Activated B cell treated with CpG ODN at 0.5 μM for 24 hours (primary cell): ENCODE results near the gene TM9SF2. TPM values are rescaled to one million over a fixed set of nuclear protein-coding genes. Genes with fewer than 3 reads are reported as not detected.
A peak's percentile ranks its signal among the peaks of the same experiment; 100 is the strongest.

Experiments
- ATAC-seq: fragments of 200-7000 bp; cut with Tn5 transposase; one replicate; pipeline ENCODE4 v1.10.0; 2021; ENCODE audit warnings: low read depth, mild to moderate bottlenecking, moderate library complexity
- CTCF ChIA-PET: fragments of 350-600 bp; sonication (Branson Sonifier 250); formaldehyde crosslinking; loops from one replicate; lab custom pipeline; 2021; ENCODE audit warnings: antibody characterized with exemption; lab: Charles Lee
- POLR2A ChIA-PET: fragments of 350-600 bp; sonication (Branson Sonifier 250); formaldehyde crosslinking; loops from one replicate; lab custom pipeline; 2021; ENCODE audit warnings: antibody characterized with exemption; lab: Charles Lee
- DNase-seq: peaks from one replicate; pipeline ENCODE4 v3.0.0; 2022
- H3K27ac Mint-ChIP-seq: one replicate; pipeline ENCODE4 v1.8.0; 2020; ENCODE audit warnings: mixed read lengths
- H3K27me3 Mint-ChIP-seq: one replicate; pipeline ENCODE4 v1.8.0; 2021; ENCODE audit warnings: mixed read lengths
- H3K36me3 Mint-ChIP-seq: one replicate; pipeline ENCODE4 v1.8.0; 2021; ENCODE audit warnings: low read depth, mixed read lengths
- H3K4me1 Mint-ChIP-seq: one replicate; pipeline ENCODE4 v1.8.0; 2021; ENCODE audit warnings: mixed read lengths
- H3K4me3 Mint-ChIP-seq: one replicate; pipeline ENCODE4 v1.8.0; 2020; ENCODE audit warnings: mild to moderate bottlenecking, mixed read lengths
- H3K9me3 Mint-ChIP-seq: one replicate; pipeline ENCODE4 v1.8.0; 2020; ENCODE audit warnings: mixed read lengths
- intact Hi-C: fragments of 100-400 bp; cut with micrococcal nuclease; formaldehyde crosslinking; loops from one replicate; pipeline ENCODE4 v1.15.1; 2024
- total RNA-seq: library from RNA; stranded (reverse); gene quantifications from 2 replicates; pipeline ENCODE4 v1.2.3, GENCODE V29; 2022
- TF ChIP-seq, protein P1 (sequence below): fragments of 200-600 bp; IDR thresholded peaks from one replicate; pipeline ENCODE4 v1.8.0; 2022; ENCODE audit warnings: antibody characterized with exemption, mild to moderate bottlenecking

Gene TM9SF2
- total RNA-seq, 1 donor from 2014 or later, result 76.0 TPM

DNA sequence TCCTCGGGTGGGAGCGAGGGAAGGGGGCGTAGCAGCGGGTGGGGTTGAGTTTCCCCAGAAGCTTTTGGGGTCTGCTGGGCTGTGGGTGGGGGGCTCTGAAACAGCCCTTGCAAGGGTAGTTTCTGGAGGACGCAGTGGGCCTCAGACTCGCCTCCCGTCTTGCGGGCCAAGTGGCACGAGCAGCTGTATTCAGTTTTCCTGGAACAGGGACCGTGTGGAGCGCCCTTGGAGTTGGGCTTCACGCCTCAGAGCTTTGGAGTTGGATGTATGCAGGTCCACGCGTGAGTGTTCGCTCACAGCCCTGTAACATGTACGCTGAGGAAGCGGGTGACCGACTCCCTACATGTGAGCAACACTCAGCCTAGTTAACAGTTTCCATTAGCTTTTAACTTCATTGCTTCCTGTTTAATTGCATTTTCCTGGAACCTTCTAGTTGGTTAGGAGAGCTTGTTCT, 603 bp downstream of the TM9SF2 start:
- peak overlapping the region; percentile 97 for H3K4me3 Mint-ChIP-seq
- no peak for ATAC-seq
- peaks cover 84% of the 10 kb centered on the region for H3K4me1 Mint-ChIP-seq
- H3K27ac Mint-ChIP-seq, result peak overlapping the region; percentile 97
- ChIA-PET CTCF (interaction anchor here (1.8 kb wide), 1 partner anchor 115 kb away, joined by 6 read pairs; no protein-coding TSS in a partner anchor), POLR2A (interaction anchor here (0.5 to 1.6 kb wide), 13 partner anchors 24 to 736 kb away, joined by 3 to 11 read pairs (median 3); partner anchors contain the start of genes CLYBL, GPR183 and UBAC2)
- H3K36me3 Mint-ChIP-seq, result peaks cover 17% of the 10 kb centered on the region
- TF ChIP-seq, protein P1, sequence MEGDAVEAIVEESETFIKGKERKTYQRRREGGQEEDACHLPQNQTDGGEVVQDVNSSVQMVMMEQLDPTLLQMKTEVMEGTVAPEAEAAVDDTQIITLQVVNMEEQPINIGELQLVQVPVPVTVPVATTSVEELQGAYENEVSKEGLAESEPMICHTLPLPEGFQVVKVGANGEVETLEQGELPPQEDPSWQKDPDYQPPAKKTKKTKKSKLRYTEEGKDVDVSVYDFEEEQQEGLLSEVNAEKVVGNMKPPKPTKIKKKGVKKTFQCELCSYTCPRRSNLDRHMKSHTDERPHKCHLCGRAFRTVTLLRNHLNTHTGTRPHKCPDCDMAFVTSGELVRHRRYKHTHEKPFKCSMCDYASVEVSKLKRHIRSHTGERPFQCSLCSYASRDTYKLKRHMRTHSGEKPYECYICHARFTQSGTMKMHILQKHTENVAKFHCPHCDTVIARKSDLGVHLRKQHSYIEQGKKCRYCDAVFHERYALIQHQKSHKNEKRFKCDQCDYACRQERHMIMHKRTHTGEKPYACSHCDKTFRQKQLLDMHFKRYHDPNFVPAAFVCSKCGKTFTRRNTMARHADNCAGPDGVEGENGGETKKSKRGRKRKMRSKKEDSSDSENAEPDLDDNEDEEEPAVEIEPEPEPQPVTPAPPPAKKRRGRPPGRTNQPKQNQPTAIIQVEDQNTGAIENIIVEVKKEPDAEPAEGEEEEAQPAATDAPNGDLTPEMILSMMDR, result no peak
- intact Hi-C loops, result loop anchor here (1.0 to 5.0 kb wide), 4 partner anchors 15 to 245 kb away; partner anchors contain the start of gene GPR18
- H3K27me3 Mint-ChIP-seq, result no peaks in the 10 kb centered on the region
- peaks cover 3% of the 10 kb centered on the region for H3K9me3 Mint-ChIP-seq
- no peak for DNase-seq

DNA sequence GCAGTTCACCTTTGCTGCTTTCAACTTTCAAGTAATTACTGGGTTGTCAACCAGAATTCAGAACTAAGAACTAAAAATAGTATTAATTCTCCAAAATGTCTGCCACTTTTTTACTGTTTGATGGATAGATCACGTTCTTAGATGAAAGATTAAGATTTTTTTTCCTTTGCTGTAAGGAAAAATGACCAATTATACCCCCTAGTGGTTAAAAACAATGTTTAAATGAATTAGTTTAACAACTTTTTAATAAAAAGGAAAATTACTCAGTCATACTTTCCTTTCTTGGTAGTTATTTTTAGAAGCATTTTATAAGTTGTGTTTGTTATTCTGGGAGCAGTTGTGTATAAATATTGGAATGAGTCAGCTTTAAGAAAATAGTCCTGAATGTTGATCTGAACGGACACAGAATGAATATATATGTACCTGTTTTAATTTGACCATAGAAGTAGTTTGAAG, 4.6 kb downstream of the TM9SF2 start:
- intact Hi-C loops, result loop anchor here (1.0 to 2.0 kb wide), 4 partner anchors 8 to 329 kb away; no protein-coding TSS in a partner anchor
- Mint-ChIP-seq H3K27me3 (no peaks in the 10 kb centered on the region), H3K4me3 (peak overlapping the region; percentile 65), H3K4me1 (peaks cover 88% of the 10 kb centered on the region), H3K36me3 (peaks cover 46% of the 10 kb centered on the region), H3K27ac (peak overlapping the region; percentile 84), H3K9me3 (peaks cover 4% of the 10 kb centered on the region)
- TF ChIP-seq, protein P1, result peak; percentile 25
- ATAC-seq (no peak), DNase-seq (no peak)
- ChIA-PET CTCF (interaction anchor here (0.8 to 2.9 kb wide), 18 partner anchors 9 to 329 kb away, joined by 3 to 15 read pairs (median 4); no protein-coding TSS in a partner anchor), POLR2A (interaction anchor here (1.2 kb wide), 1 partner anchor 199 kb away, joined by 3 read pairs; the partner anchor contains the start of gene GPR183)

- ATAC-seq, result peak; percentile 80
- Mint-ChIP-seq H3K4me1 (peaks cover 90% of the 10 kb centered on the region), H3K4me3 (peak overlapping the region; percentile 65), H3K36me3 (peaks cover 45% of the 10 kb centered on the region), H3K27ac (peak overlapping the region; percentile 84), H3K27me3 (no peaks in the 10 kb centered on the region), H3K9me3 (peaks cover 4% of the 10 kb centered on the region)
- ChIA-PET CTCF (interaction anchor here (0.9 to 2.9 kb wide), 13 partner anchors 8 to 330 kb away, joined by 3 to 15 read pairs (median 4); no protein-coding TSS in a partner anchor), POLR2A (interaction anchor here (1.1 to 1.2 kb wide), 2 partner anchors 19 to 200 kb away, joined by 3 to 4 read pairs; partner anchors contain the start of gene GPR183)
- TF ChIP-seq, protein P1, result no peak
- DNase-seq, result no peak
- intact Hi-C loops, result loop anchor here (1.0 to 2.0 kb wide), 4 partner anchors 8 to 330 kb away; no protein-coding TSS in a partner anchor
Measured at GRCh38 chr13:99506634-99507033, 5.4 kb downstream of the TM9SF2 start.

- DNase-seq (no peak), ATAC-seq (no peak)
- intact Hi-C loops, result loop anchor here (2.0 kb wide), 1 partner anchor 330 kb away; no protein-coding TSS in a partner anchor
- no peaks in the 10 kb centered on the region for H3K27me3 Mint-ChIP-seq
- ChIA-PET POLR2A (interaction anchor here (1.1 to 1.2 kb wide), 2 partner anchors 19 to 200 kb away, joined by 3 to 4 read pairs; partner anchors contain the start of gene GPR183), CTCF (interaction anchor here (0.9 to 2.9 kb wide), 15 partner anchors 8 to 331 kb away, joined by 3 to 15 read pairs (median 3); no protein-coding TSS in a partner anchor)
- TF ChIP-seq, protein P1, result no peak
- H3K9me3 Mint-ChIP-seq, result peaks cover 4% of the 10 kb centered on the region
- H3K27ac Mint-ChIP-seq, result peak overlapping the region; percentile 84
- peaks cover 93% of the 10 kb centered on the region for H3K4me1 Mint-ChIP-seq
- peak overlapping the region; percentile 65 for H3K4me3 Mint-ChIP-seq
- H3K36me3 Mint-ChIP-seq, result peaks cover 41% of the 10 kb centered on the region
Measured at GRCh38 chr13:99507054-99507453, 5.8 kb downstream of the TM9SF2 start.

DNA sequence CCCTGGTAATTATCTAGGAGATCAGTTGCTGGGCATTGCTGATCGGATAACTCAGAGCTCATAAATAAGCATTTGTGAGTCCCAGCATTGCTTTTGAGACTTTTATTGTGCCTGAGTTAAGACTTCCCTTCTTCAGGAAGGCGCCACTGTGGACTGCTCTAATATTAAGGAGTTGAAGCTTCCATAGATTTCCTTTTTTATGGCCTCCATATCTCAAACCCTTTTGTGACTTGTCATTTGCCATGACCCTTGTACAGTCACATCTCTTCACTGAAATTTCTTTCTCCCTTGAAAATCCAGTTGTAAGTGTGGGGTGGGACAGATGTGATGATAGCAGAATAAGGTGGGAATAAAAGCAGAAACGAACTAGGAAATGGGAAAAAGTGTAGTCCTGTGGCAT, 6.3 kb downstream of the TM9SF2 start:
- CTCF ChIA-PET, result interaction anchor here (0.7 to 1.5 kb wide), 9 partner anchors 7 to 242 kb away, joined by 3 to 4 read pairs (median 3); no protein-coding TSS in a partner anchor
- no peak for DNase-seq
- peaks cover 4% of the 10 kb centered on the region for H3K9me3 Mint-ChIP-seq
- TF ChIP-seq, protein P1, result no peak
- H3K4me3 Mint-ChIP-seq, result peak overlapping the region; percentile 55
- peak overlapping the region; percentile 84 for H3K27ac Mint-ChIP-seq
- POLR2A ChIA-PET, result no interaction called here
- peaks cover 94% of the 10 kb centered on the region for H3K4me1 Mint-ChIP-seq
- no peak for ATAC-seq
- intact Hi-C loops, result loop anchor here (2.0 kb wide), 1 partner anchor 331 kb away; no protein-coding TSS in a partner anchor
- no peaks in the 10 kb centered on the region for H3K27me3 Mint-ChIP-seq
- H3K36me3 Mint-ChIP-seq, result peaks cover 40% of the 10 kb centered on the region
